Measurements from ENCODE around the gene CTBP2. TPM values are rescaled to one million over a fixed set of nuclear protein-coding genes. Genes with fewer than 3 reads are reported as not detected.

Gene CTBP2
- total RNA-seq, 1 experiment from 2014 or later: 97.2 TPM

GRCh38 chr10:125155101-125155500 lies 5.3 kb downstream of the CTBP2 start:
- no peak for DNase-seq
- no peak for TF ChIP-seq CTCF (IDR thresholded peaks at IDR 0.05; ENCODE audit: insufficient read depth in 1 of 2, low read depth in 1 of 2, low read length in 1 of 2, severe bottlenecking in 1 of 2, unreplicated experiment in 1 of 2)
- H3K4me3 Mint-ChIP-seq (ENCODE audit: unreplicated experiment): no peak overlapping the region
- peaks cover 27% of the 10 kb centered on the region for H3K4me1 ChIP-seq
- BruUV-seq (replicated peaks): no TSS peak
- peak overlapping the region; percentile 85 for H3K27ac Mint-ChIP-seq (ENCODE audit: unreplicated experiment)
- POLR2A ChIA-PET: no interaction called here
- no peaks in the 10 kb centered on the region for H3K27me3 ChIP-seq (replicated peaks; ENCODE audit: control insufficient read depth, insufficient read depth, low read length)
- intact Hi-C loops (cut with micrococcal nuclease; ENCODE audit: unreplicated experiment): no loop called here
- H3K36me3 Mint-ChIP-seq (ENCODE audit: insufficient read depth, unreplicated experiment): peaks cover 37% of the 10 kb centered on the region
- CTCF ChIA-PET: no interaction called here
- no peaks in the 10 kb centered on the region; the same call in 1 of the 2 replicates for H3K36me3 ChIP-seq (ENCODE audit: control insufficient read depth, insufficient read depth, low read length)
- no peaks in the 10 kb centered on the region for H3K27me3 Mint-ChIP-seq (ENCODE audit: insufficient read depth, unreplicated experiment)
- no peaks in the 10 kb centered on the region for H3K9me3 ChIP-seq
- H3K9me3 Mint-ChIP-seq (ENCODE audit: unreplicated experiment): no peaks in the 10 kb centered on the region
- no peak overlapping the region for H3K4me3 ChIP-seq (ENCODE audit: low read depth, low read length)
- H3K4me1 Mint-ChIP-seq (ENCODE audit: low read depth, unreplicated experiment): peaks cover 48% of the 10 kb centered on the region

- Mint-ChIP-seq H3K4me1 (ENCODE audit: low read depth, unreplicated experiment) (peaks cover 50% of the 10 kb centered on the region), H3K27ac (ENCODE audit: unreplicated experiment) (peak overlapping the region; percentile 85), H3K36me3 (ENCODE audit: insufficient read depth, unreplicated experiment) (peaks cover 41% of the 10 kb centered on the region), H3K9me3 (ENCODE audit: unreplicated experiment) (no peaks in the 10 kb centered on the region), H3K27me3 (ENCODE audit: insufficient read depth, unreplicated experiment) (no peaks in the 10 kb centered on the region), H3K4me3 (ENCODE audit: unreplicated experiment) (no peak overlapping the region)
- Histone ChIP-seq H3K4me1 (peaks cover 31% of the 10 kb centered on the region), H3K27me3 (replicated peaks; ENCODE audit: control insufficient read depth, insufficient read depth, low read length) (no peaks in the 10 kb centered on the region), H3K9me3 (no peaks in the 10 kb centered on the region), H3K36me3 (ENCODE audit: control insufficient read depth, insufficient read depth, low read length) (no peaks in the 10 kb centered on the region; the same call in 1 of the 2 replicates), H3K4me3 (ENCODE audit: low read depth, low read length) (no peak overlapping the region)
- ChIA-PET POLR2A (no interaction called here), CTCF (no interaction called here)
- no TSS peak for BruUV-seq (replicated peaks)
- TF ChIP-seq CTCF (IDR thresholded peaks at IDR 0.05; ENCODE audit: insufficient read depth in 1 of 2, low read depth in 1 of 2, low read length in 1 of 2, severe bottlenecking in 1 of 2, unreplicated experiment in 1 of 2): no peak
- intact Hi-C loops (cut with micrococcal nuclease; ENCODE audit: unreplicated experiment): no loop called here
- no peak for DNase-seq
Measured at GRCh38 chr10:125154529-125154928, 5.8 kb downstream of the CTBP2 start.

- H3K9me3 ChIP-seq: no peaks in the 10 kb centered on the region
- intact Hi-C loops (cut with micrococcal nuclease; ENCODE audit: unreplicated experiment): no loop called here
- Mint-ChIP-seq H3K9me3 (ENCODE audit: unreplicated experiment) (no peaks in the 10 kb centered on the region), H3K27me3 (ENCODE audit: insufficient read depth, unreplicated experiment) (no peaks in the 10 kb centered on the region), H3K4me3 (ENCODE audit: unreplicated experiment) (no peak overlapping the region), H3K27ac (ENCODE audit: unreplicated experiment) (peak overlapping the region; percentile 39), H3K36me3 (ENCODE audit: insufficient read depth, unreplicated experiment) (peaks cover 47% of the 10 kb centered on the region), H3K4me1 (ENCODE audit: low read depth, unreplicated experiment) (peaks cover 50% of the 10 kb centered on the region)
- TF ChIP-seq CTCF (IDR thresholded peaks at IDR 0.05; ENCODE audit: insufficient read depth in 1 of 2, low read depth in 1 of 2, low read length in 1 of 2, severe bottlenecking in 1 of 2, unreplicated experiment in 1 of 2): no peak
- ChIA-PET POLR2A (no interaction called here), CTCF (no interaction called here)
- no peak overlapping the region for H3K4me3 ChIP-seq (ENCODE audit: low read depth, low read length)
- no peaks in the 10 kb centered on the region; the same call in 1 of the 2 replicates for H3K36me3 ChIP-seq (ENCODE audit: control insufficient read depth, insufficient read depth, low read length)
- no TSS peak for BruUV-seq (replicated peaks)
- DNase-seq: no peak
- H3K4me1 ChIP-seq: peaks cover 36% of the 10 kb centered on the region
- no peaks in the 10 kb centered on the region for H3K27me3 ChIP-seq (replicated peaks; ENCODE audit: control insufficient read depth, insufficient read depth, low read length)
Measured at GRCh38 chr10:125153703-125154490, 6.5 kb downstream of the CTBP2 start.
